GM18909 (cell line): ENCODE data around the gene LGALS8.
"Not testable (repeated sequence)": the region's sequence is repeated elsewhere in the genome, so short reads cannot be mapped to it uniquely, and the experiment has no call there.

Source experiments
- ATAC-seq: cut with Tn5 transposase; IDR thresholded peaks from one replicate; pipeline ENCODE4 v1.9.1; 2021; ENCODE audit warnings: mild to moderate bottlenecking; ENCODE audit not compliant: unreplicated experiment, poor library complexity

LGALS8 gene

GRCh38 chr1:236577041-236577440 lies 53.3 kb downstream of the LGALS8 start:
- ATAC-seq = not testable (repeated sequence)

DNA sequence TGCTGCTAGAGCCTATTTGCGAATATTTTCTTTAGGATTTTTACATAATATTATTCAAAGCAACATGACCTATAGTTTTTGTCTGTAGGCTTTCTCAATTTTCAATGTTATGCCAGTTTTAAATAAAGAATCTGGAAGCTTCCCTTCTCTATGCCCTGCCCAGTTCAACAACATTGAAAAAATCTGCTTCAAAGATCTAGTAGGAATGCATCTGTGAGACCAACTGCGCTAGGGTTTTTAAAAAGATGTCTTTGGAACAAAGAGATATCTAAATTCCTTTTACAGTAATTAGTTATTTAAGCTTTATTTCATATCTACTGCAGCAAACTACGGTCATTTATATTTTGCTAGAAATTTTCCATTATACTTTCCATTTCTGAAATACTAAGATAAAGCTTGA lies 54.9 kb downstream of the LGALS8 start:
- ATAC-seq = no peak

DNA sequence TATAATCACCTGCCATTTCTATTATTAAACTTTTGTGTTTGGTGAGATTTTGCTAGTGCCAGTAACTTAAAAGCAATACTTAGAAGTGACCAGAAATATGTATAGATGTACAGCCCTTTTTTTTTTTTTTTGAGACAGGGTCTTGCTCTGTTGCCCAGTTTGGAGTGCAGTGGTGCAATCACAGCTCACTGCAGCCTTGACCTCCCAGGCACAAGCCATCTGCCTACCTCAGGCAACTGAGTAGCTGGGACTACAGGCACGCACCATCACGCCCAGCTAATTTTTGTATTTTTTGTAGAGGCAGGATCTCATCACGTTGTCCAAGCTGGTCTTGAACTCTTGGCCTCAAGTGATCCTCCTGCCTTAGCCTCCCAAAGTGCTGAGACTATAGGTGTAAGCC lies 56.6 kb downstream of the LGALS8 start:
- not testable (repeated sequence) for ATAC-seq

GRCh38 chr1:236581528-236581927 lies 57.7 kb downstream of the LGALS8 start:
- no peak for ATAC-seq

GRCh38 chr1:236589531-236589930 lies 65.7 kb downstream of the LGALS8 start:
- ATAC-seq = no peak

DNA sequence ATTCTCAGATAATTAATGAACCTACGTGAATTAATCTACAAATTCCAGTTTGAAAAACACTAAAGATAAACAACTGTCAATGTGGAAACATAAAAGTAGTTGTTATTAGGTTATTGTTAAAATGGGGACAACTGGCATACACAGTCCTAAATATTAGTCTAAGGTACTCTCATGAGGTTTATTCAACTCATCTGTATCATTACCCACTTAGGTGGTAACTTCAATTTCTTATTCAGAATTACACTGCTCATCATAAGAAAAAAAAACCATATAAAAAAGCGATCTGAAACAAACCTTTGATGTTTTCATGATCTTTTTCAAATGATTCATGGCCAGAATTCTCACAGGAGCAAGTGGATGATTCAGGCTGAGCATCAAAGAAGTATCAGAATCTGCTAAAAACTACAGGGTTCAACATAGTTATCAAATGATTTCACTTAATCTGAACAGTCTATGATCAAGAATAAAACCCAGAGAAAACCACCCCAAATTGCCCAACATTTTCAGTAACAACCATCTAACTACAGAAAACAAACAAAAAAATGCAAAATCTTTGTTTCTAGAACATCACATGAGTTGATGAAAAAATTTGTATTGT lies 66.9 kb downstream of the LGALS8 start:
- ATAC-seq = no peak

GRCh38 chr1:236602171-236602570 lies 78.4 kb downstream of the LGALS8 start:
- no peak for ATAC-seq
